HCT116 (cell line): Measurements from ENCODE around the gene LINGO4. TPM values are rescaled to one million over a fixed set of nuclear protein-coding genes. Genes with fewer than 3 reads are reported as not detected.

Source experiments
- ATAC-seq: fragments of 200-7000 bp; cut with Tn5 transposase; 2 replicates; pipeline ENCODE4 v1.9.1; 2020; ENCODE audit warnings: mild to moderate bottlenecking, moderate library complexity
- Bru-seq: library from RNA; stranded (reverse); fragments of 400-500 nt; gene quantifications from one replicate; lab custom pipeline; 2021; lab: Mats Ljungman, UMichigan
- BruChase-seq, 2 experiments: library from RNA; stranded (reverse); fragments of 400-500 nt; gene quantifications; one replicate each; lab custom pipeline; 2021; lab: Mats Ljungman, UMichigan
- BruUV-seq: library from RNA; stranded (reverse); fragments of 400-500 nt; replicated peaks from 2 replicates; lab custom pipeline; 2021; lab: Mats Ljungman, UMichigan
- CTCF ChIA-PET: fragments of 300-600 bp; sonication (Branson Sonifier 250); formaldehyde crosslinking; loops from one replicate; lab custom pipeline; 2021; ENCODE audit warnings: antibody characterized with exemption; lab: Charles Lee
- POLR2A ChIA-PET: fragments of 300-600, 350-600 bp; sonication (Branson Sonifier 250); formaldehyde crosslinking; loops from one replicate; lab custom pipeline; 2021; ENCODE audit warnings: antibody characterized with exemption; lab: Charles Lee
- RAD21 ChIA-PET, 2 experiments: fragments of 300-600 bp; sonication (Branson Sonifier 250); formaldehyde crosslinking; loops; one replicate each; lab custom pipeline; 2023; ENCODE audit warnings: low total read pairs in 2 of 2; ENCODE audit not compliant: uncharacterized antibody in 2 of 2, unreplicated experiment in 2 of 2, low non-redundant PET in 1 of 2; lab: Charles Lee
- DNase-seq: peaks from one replicate; pipeline ENCODE4 v3.0.0-alpha.2; 2010; ENCODE audit warnings: low read depth, low spot score
- H2AFZ ChIP-seq: fragments of 200-600 bp; shearing (Covaris generic), sonication (generic); 2 replicates; pipeline ENCODE4 v1.6.1; 2017; ENCODE audit warnings: low read depth, mixed run types, mixed read lengths, antibody characterized with exemption, low read length; ENCODE audit not compliant: poor library complexity, severe bottlenecking
- H3K27ac ChIP-seq: 2 replicates; pipeline ENCODE4 v1.5.1; 2012; ENCODE audit warnings: low read depth, low read length
- H3K27me3 ChIP-seq: fragments of 200-600 bp; sonication (generic); 2 replicates; pipeline ENCODE4 v1.6.1; 2016; ENCODE audit warnings: mixed run types, low read length, mixed read lengths; ENCODE audit not compliant: insufficient read depth
- H3K36me3 ChIP-seq, 2 experiments: fragments of 200-500 bp in 1 of 2; fragments of 200-600 bp in 1 of 2; sonication (Bioruptor generic) in 1 of 2; sonication (generic) in 1 of 2; 2 replicates each; pipeline versions ENCODE4 v1.5.1 to v1.6.1; 2014 to 2016; ENCODE audit warnings: low read length in 2 of 2, inconsistent platforms in 1 of 2, mixed read lengths in 1 of 2, mixed run types in 1 of 2; ENCODE audit not compliant: insufficient read depth in 2 of 2, control insufficient read depth in 1 of 2
- H3K4me1 ChIP-seq, 2 experiments: fragments of 200-600 bp in 1 of 2; sonication (generic) in 1 of 2; 2 replicates each; pipeline versions ENCODE4 v1.5.1 to v1.6.1; 2012 to 2017; ENCODE audit warnings: low read length in 2 of 2, inconsistent platforms in 1 of 2, mild to moderate bottlenecking in 1 of 2, mixed read lengths in 1 of 2, mixed run types in 1 of 2, moderate library complexity in 1 of 2; ENCODE audit not compliant: insufficient read depth in 2 of 2, control insufficient read depth in 1 of 2
- H3K4me2 ChIP-seq: fragments of 200-600 bp; sonication (generic); 2 replicates; pipeline ENCODE4 v1.6.1; 2017; ENCODE audit warnings: mixed run types, low read length, mixed read lengths
- H3K4me3 ChIP-seq, 2 experiments: fragments of 200-600 bp in 1 of 2; sonication (generic) in 1 of 2; replicated peaks in 1 of 2; 2 replicates each; pipeline ENCODE4 v1.5.1; 2011 to 2016; ENCODE audit warnings: low read length in 2 of 2, control low read depth in 1 of 2, low read depth in 1 of 2, mild to moderate bottlenecking in 1 of 2, mixed read lengths in 1 of 2, mixed run types in 1 of 2
- H3K79me2 ChIP-seq: fragments of 200-600 bp; sonication (generic); 2 replicates; pipeline ENCODE4 v1.6.1; 2017; ENCODE audit warnings: mild to moderate bottlenecking, mixed run types, low read length, moderate library complexity, mixed read lengths; ENCODE audit not compliant: insufficient read depth
- H3K9ac ChIP-seq: fragments of 200-600 bp; sonication (generic); 2 replicates; pipeline ENCODE4 v1.6.1; 2016; ENCODE audit warnings: low read length, mixed read lengths
- H3K9me2 ChIP-seq: fragments of 200-600 bp; sonication (generic), shearing (Covaris generic); 2 replicates; pipeline ENCODE4 v1.6.1; 2017; ENCODE audit warnings: mixed run types, mild to moderate bottlenecking, moderate library complexity; ENCODE audit not compliant: insufficient read depth
- H3K9me3 ChIP-seq, 2 experiments: fragments of 200-500 bp in 1 of 2; fragments of 200-600 bp in 1 of 2; sonication (Bioruptor generic) in 1 of 2; sonication (generic) in 1 of 2; 2 replicates each; pipeline ENCODE4 v1.6.1; 2014 to 2017; ENCODE audit warnings: low read length in 2 of 2, mixed read lengths in 2 of 2, inconsistent platforms in 1 of 2, low read depth in 1 of 2, mild to moderate bottlenecking in 1 of 2, mixed run types in 1 of 2, moderate library complexity in 1 of 2; ENCODE audit not compliant: control insufficient read depth in 1 of 2, insufficient read depth in 1 of 2
- H4K20me1 ChIP-seq: fragments of 200-600 bp; sonication (generic), shearing (Covaris generic); 2 replicates; pipeline ENCODE4 v1.6.1; 2017; ENCODE audit warnings: mixed run types, mild to moderate bottlenecking, moderate library complexity; ENCODE audit not compliant: insufficient read depth
- CBX3 ChIP-seq: IDR thresholded peaks from 2 replicates; pipeline ENCODE4 v1.6.1; 2012; ENCODE audit warnings: low read depth
- CEBPB ChIP-seq: IDR thresholded peaks from 2 replicates; pipeline ENCODE4 v1.6.1; 2012; ENCODE audit warnings: low read depth
- ELF1 ChIP-seq: IDR thresholded peaks from 2 replicates; pipeline ENCODE4 v1.6.1; 2012; ENCODE audit warnings: low read depth, borderline replicate concordance
- EZH2 ChIP-seq: fragments of 200-600 bp; sonication (generic); IDR thresholded peaks from 2 replicates; pipeline ENCODE4 v1.6.1; 2017; ENCODE audit warnings: antibody characterized with exemption, mixed run types
- EZH2phosphoT487 ChIP-seq: fragments of 200-600 bp; IDR thresholded peaks from 2 replicates; pipeline ENCODE4 v1.6.1; 2018; ENCODE audit warnings: antibody characterized with exemption, borderline replicate concordance
- FOSL1 ChIP-seq: IDR thresholded peaks from 2 replicates; pipeline ENCODE4 v1.6.1; 2012; ENCODE audit warnings: low read depth
- POLR2A ChIP-seq: IDR thresholded peaks from 2 replicates; pipeline ENCODE4 v1.7.0; 2011; ENCODE audit warnings: borderline replicate concordance; ENCODE audit not compliant: insufficient read depth, insufficient read length; ENCODE audit errors: extremely low read depth
- POLR2AphosphoS5 ChIP-seq: IDR thresholded peaks from 2 replicates; pipeline ENCODE4 v1.6.1; 2011; ENCODE audit warnings: mild to moderate bottlenecking, low read depth, low read length, moderate library complexity
- RAD21 ChIP-seq: IDR thresholded peaks from 2 replicates; pipeline ENCODE4 v1.6.1; 2012; ENCODE audit warnings: low read depth, mild to moderate bottlenecking
- SIN3A ChIP-seq: IDR thresholded peaks from 2 replicates; pipeline ENCODE4 v1.6.1; 2012; ENCODE audit warnings: low read depth
- SP1 ChIP-seq: IDR thresholded peaks from 2 replicates; pipeline ENCODE4 v1.6.1; 2012; ENCODE audit warnings: low read depth
- SRF ChIP-seq: IDR thresholded peaks from 2 replicates; pipeline ENCODE4 v1.6.1; 2012; ENCODE audit warnings: low read depth
- TCF7L2 ChIP-seq: IDR thresholded peaks from 2 replicates; pipeline ENCODE4 v1.7.0; 2011; ENCODE audit warnings: borderline replicate concordance, inconsistent platforms; ENCODE audit not compliant: insufficient read depth, insufficient read length; ENCODE audit errors: extremely low read depth
- YY1 ChIP-seq: IDR thresholded peaks from 2 replicates; pipeline ENCODE4 v1.6.1; 2011; ENCODE audit warnings: low read length, low read depth, moderate library complexity, mild to moderate bottlenecking; ENCODE audit not compliant: insufficient replicate concordance; ENCODE audit errors: extremely low read depth
- ZFX ChIP-seq: fragments of 450-650 bp; IDR thresholded peaks from 2 replicates; pipeline ENCODE4 v1.6.1; 2017
- intact Hi-C: fragments of 100-400 bp; cut with micrococcal nuclease; formaldehyde crosslinking; loops from 2 replicates; pipeline ENCODE4 v1.10.0; 2022
- long read RNA-seq: library from polyadenylated mRNA; unstranded; transcript quantifications from one replicate; pipeline ENCODE4 v2.0.0, GENCODE V29; 2021; ENCODE audit not compliant: unreplicated experiment
- polyA plus RNA-seq: library from polyadenylated mRNA; unstranded; fragments of >200 nt; gene quantifications from 2 replicates; pipeline ENCODE4 v1.2.1, GENCODE V29; 2012; ENCODE audit warnings: missing spikeins
- total RNA-seq: library from RNA; stranded (reverse); gene quantifications from one replicate; pipeline ENCODE4 v1.2.1, GENCODE V29; 2021; ENCODE audit not compliant: unreplicated experiment
- TF ChIP-seq, protein P1 (sequence below): IDR thresholded peaks from 2 replicates; pipeline ENCODE4 v1.6.1; 2012
- TF ChIP-seq, protein P2 (sequence below): IDR thresholded peaks from 2 replicates; pipeline ENCODE4 v1.6.1; 2011; ENCODE audit warnings: mild to moderate bottlenecking, low read length, moderate library complexity; ENCODE audit not compliant: insufficient replicate concordance; ENCODE audit errors: extremely low read depth

Gene LINGO4, protein sequence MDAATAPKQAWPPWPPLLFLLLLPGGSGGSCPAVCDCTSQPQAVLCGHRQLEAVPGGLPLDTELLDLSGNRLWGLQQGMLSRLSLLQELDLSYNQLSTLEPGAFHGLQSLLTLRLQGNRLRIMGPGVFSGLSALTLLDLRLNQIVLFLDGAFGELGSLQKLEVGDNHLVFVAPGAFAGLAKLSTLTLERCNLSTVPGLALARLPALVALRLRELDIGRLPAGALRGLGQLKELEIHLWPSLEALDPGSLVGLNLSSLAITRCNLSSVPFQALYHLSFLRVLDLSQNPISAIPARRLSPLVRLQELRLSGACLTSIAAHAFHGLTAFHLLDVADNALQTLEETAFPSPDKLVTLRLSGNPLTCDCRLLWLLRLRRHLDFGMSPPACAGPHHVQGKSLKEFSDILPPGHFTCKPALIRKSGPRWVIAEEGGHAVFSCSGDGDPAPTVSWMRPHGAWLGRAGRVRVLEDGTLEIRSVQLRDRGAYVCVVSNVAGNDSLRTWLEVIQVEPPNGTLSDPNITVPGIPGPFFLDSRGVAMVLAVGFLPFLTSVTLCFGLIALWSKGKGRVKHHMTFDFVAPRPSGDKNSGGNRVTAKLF
- total RNA-seq (not detected), Bru-seq, nascent RNA (percentile 16 among the genes with signal in this experiment), BruChase-seq, experiment 1, labeled RNA remaining after a 6-hour chase (percentile 10 among the genes with signal in this experiment), BruChase-seq, experiment 2, labeled RNA remaining after a 2-hour chase (percentile 14 among the genes with signal in this experiment)
- not detected in 2 replicates for polyA plus RNA-seq
- long read RNA-seq, result 0 reads

DNA sequence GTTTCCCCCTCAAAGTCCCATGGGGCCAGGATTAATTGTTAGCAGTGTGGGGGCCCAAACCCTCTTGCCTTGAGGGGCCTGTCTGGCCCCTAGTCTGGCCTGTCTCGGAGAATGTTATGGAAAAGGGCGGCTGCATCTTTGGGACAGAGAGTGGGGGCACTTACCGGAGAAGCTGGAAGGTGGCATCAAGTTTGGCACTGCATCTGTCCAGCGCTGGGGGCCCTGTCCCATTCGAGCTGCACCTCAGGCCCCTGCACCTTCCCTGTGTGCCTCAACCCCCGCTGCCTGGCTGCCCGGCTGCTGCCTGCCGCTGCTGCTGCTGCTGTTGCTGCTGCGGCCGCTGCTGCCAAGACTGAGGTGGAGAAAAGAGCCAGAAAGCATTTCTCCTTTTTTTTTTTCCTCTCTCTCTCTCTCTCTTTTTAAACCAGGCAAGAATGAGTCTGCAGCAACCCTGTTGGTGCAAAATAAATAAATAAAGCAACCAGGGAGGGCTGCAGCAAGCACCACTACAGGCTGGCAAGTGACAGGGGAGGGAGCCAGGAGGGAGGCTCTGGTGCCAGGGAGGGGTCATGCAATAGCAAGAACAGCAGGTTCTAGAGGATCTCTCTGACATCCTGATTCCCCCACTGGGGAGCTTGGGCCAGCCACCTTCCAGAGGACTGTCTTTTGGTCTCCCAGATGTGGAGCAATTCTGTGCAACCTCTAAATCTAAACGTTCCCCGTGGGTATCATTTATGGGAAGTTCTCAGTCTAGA is at the start of gene LINGO4:
LINGO4 (minus strand) TSS at position 354 of the 755 bp plus-strand sequence. CDS start 2,715 bp downstream, outside the sequence.
- H3K4me1 ChIP-seq, result no peaks in the 10 kb centered on the region
- H4K20me1 ChIP-seq, result no peaks in the 10 kb centered on the region
- H3K36me3 ChIP-seq, result no peaks in the 10 kb centered on the region
- TF ChIP-seq POLR2A (no peak), EZH2 (no peak), ZFX (no peak), SP1 (no peak), CEBPB (no peak), POLR2AphosphoS5 (no peak), RAD21 (no peak), ELF1 (no peak), SIN3A (no peak), SRF (no peak), FOSL1 (no peak), TCF7L2 (no peak), YY1 (no peak), CBX3 (no peak), EZH2phosphoT487 (no peak)
- TF ChIP-seq, protein P1, sequence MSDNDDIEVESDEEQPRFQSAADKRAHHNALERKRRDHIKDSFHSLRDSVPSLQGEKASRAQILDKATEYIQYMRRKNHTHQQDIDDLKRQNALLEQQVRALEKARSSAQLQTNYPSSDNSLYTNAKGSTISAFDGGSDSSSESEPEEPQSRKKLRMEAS, result no peak
- TF ChIP-seq, protein P2, sequence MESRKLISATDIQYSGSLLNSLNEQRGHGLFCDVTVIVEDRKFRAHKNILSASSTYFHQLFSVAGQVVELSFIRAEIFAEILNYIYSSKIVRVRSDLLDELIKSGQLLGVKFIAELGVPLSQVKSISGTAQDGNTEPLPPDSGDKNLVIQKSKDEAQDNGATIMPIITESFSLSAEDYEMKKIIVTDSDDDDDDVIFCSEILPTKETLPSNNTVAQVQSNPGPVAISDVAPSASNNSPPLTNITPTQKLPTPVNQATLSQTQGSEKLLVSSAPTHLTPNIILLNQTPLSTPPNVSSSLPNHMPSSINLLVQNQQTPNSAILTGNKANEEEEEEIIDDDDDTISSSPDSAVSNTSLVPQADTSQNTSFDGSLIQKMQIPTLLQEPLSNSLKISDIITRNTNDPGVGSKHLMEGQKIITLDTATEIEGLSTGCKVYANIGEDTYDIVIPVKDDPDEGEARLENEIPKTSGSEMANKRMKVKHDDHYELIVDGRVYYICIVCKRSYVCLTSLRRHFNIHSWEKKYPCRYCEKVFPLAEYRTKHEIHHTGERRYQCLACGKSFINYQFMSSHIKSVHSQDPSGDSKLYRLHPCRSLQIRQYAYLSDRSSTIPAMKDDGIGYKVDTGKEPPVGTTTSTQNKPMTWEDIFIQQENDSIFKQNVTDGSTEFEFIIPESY, result no peak
- ATAC-seq (no peak), DNase-seq (no peak)
- peaks cover 30% of the 10 kb centered on the region; the same call in 1 of the 2 replicates for H3K27me3 ChIP-seq
- no peak within 1 kb of the TSS for H3K27ac ChIP-seq
- H3K4me2 ChIP-seq, result no peak within 1 kb of the TSS
- RAD21 ChIA-PET, result no interaction called here
- intact Hi-C loops, result no loop called here
- POLR2A ChIA-PET, result no interaction called here
- no peak within 1 kb of the TSS for H2AFZ ChIP-seq
- H3K9ac ChIP-seq, result no peak within 1 kb of the TSS
- H3K9me2 ChIP-seq, result no peaks in the 10 kb centered on the region
- BruUV-seq, result no TSS peak
- H3K4me3 ChIP-seq, result no peak within 1 kb of the TSS
- H3K9me3 ChIP-seq, result no peaks in the 10 kb centered on the region
- CTCF ChIA-PET, result no interaction called here
- no peaks in the 10 kb centered on the region for H3K79me2 ChIP-seq
